AG04449 (cell line): ENCODE data around the gene MYPN.
"Not testable (repeated sequence)": the region's sequence is repeated elsewhere in the genome, so short reads cannot be mapped to it uniquely, and the experiment has no call there.

Experiments used
- CTCF ChIA-PET: fragments of 350-600 bp; formaldehyde crosslinking; extraction: SDS; loops from one replicate; lab custom pipeline; 2021; ENCODE audit warnings: antibody characterized with exemption; lab: Yijun Ruan, JAX
- POLR2A ChIA-PET: fragments of 400-600, 350-600 bp; formaldehyde crosslinking; extraction: SDS; loops from one replicate; lab custom pipeline; 2020; ENCODE audit warnings: antibody characterized with exemption, inconsistent platforms; lab: Yijun Ruan, JAX
- DNase-seq: peaks from one replicate; pipeline ENCODE4 v3.0.0-alpha.2; 2010; ENCODE audit warnings: low read depth, low spot score
- H3K4me3 ChIP-seq: 2 replicates; pipeline ENCODE4 v1.5.1; 2011; ENCODE audit warnings: low read depth, mild to moderate bottlenecking, control low read depth, low read length
- TF ChIP-seq, protein P1 (sequence below): IDR thresholded peaks from one replicate; pipeline ENCODE4 v1.5.1; 2011; ENCODE audit warnings: mild to moderate bottlenecking, moderate library complexity, low read length, control low read depth, inconsistent platforms; ENCODE audit not compliant: insufficient read depth; ENCODE audit errors: missing control alignments

MYPN gene

DNA sequence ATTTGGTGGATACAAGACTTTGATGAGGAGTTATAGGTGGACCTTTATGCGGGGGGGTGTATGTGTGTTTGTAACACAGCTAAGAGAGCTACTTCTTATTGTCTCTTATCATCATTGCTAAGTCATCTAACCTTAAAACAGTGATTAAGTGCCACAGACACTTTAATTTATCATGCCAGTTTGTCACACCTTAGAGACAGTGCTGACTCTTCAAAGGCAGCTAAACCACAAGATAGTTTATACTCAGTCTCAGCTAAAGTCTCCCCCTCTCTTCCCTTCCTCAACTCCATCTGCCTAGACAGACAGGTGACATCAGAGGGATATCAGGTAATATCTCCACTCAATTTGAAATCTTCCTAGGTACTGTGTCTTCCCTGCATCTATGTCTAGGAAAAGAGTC, 42.2 kb downstream of the MYPN start:
- TF ChIP-seq, protein P1, sequence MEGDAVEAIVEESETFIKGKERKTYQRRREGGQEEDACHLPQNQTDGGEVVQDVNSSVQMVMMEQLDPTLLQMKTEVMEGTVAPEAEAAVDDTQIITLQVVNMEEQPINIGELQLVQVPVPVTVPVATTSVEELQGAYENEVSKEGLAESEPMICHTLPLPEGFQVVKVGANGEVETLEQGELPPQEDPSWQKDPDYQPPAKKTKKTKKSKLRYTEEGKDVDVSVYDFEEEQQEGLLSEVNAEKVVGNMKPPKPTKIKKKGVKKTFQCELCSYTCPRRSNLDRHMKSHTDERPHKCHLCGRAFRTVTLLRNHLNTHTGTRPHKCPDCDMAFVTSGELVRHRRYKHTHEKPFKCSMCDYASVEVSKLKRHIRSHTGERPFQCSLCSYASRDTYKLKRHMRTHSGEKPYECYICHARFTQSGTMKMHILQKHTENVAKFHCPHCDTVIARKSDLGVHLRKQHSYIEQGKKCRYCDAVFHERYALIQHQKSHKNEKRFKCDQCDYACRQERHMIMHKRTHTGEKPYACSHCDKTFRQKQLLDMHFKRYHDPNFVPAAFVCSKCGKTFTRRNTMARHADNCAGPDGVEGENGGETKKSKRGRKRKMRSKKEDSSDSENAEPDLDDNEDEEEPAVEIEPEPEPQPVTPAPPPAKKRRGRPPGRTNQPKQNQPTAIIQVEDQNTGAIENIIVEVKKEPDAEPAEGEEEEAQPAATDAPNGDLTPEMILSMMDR = no peak
- ChIA-PET CTCF (interaction anchor here (1.0 to 10.9 kb wide), 6 partner anchors 9 to 80 kb away, joined by 3 to 347 read pairs (median 4); no protein-coding TSS in a partner anchor), POLR2A (no interaction called here)
- no peak overlapping the region for H3K4me3 ChIP-seq
- no peak for DNase-seq

DNA sequence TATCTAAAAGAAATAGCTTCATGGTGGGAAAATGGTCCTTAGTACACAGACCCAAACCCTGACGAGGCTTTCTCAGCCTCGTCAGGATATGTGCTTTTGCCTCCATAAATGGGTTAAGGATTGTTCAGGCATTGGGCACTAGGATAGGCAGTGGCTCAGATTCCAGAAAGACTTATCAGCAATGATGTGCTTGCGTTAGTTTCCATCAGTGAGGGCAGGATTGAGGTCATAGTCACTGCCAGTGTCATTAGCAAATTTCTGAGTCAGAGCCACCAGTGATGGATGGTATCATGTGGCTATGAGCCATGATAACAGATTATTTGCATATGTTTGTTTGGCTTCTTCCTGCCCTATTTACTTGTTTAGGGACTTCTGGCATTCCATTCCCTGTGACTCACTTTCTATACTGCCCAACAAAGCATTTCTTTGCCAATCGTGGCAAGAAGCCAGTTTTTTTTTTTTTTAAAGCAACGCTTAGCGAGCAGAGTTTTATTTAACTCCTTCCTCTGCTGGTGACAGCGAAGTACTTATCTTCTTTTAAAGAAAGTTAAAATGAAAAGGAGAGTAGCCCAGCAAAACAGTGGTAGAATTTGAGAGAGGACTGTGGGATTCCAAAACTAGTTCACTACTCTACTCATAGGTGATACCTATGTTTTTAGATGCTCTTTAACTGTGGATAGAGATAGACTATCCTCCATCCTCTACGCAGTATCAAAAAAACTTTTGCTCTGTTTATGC, 44.4 kb downstream of the MYPN start:
- DNase-seq = peak; percentile 97
- TF ChIP-seq, protein P1 = no peak
- POLR2A ChIA-PET = interaction anchor here (1.0 kb wide), 1 partner anchor 18 kb away, joined by 3 read pairs; no protein-coding TSS in a partner anchor
- CTCF ChIA-PET = interaction anchor here (0.8 to 10.9 kb wide), 14 partner anchors 7 to 299 kb away, joined by 3 to 347 read pairs (median 4); partner anchors contain the start of genes HERC4 and MYPN
- no peak overlapping the region for H3K4me3 ChIP-seq

DNA sequence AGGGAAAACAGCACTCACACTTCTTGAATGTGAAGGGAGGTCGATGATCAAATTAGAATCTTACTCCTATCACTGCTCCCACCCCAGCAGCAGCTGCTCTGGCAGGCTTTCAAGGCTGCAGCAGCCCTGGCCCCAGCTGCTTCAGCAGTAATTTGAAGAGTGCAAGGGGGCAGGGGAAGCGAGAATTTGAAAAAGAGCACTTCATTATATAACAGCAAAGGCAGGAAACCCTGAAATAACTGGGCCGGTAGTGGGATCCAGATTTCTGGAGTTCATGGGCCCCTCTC, 44.9 kb downstream of the MYPN start:
- H3K4me3 ChIP-seq = no peak overlapping the region
- TF ChIP-seq, protein P1 = no peak
- ChIA-PET CTCF (interaction anchor here (0.9 to 10.9 kb wide), 12 partner anchors 12 to 299 kb away, joined by 3 to 347 read pairs (median 12); partner anchors contain the start of genes HERC4 and MYPN), POLR2A (interaction anchor here (1.0 to 1.8 kb wide), 2 partner anchors 18 to 179 kb away, joined by 3 to 4 read pairs; partner anchors contain the start of gene PBLD)
- no peak for DNase-seq

DNA sequence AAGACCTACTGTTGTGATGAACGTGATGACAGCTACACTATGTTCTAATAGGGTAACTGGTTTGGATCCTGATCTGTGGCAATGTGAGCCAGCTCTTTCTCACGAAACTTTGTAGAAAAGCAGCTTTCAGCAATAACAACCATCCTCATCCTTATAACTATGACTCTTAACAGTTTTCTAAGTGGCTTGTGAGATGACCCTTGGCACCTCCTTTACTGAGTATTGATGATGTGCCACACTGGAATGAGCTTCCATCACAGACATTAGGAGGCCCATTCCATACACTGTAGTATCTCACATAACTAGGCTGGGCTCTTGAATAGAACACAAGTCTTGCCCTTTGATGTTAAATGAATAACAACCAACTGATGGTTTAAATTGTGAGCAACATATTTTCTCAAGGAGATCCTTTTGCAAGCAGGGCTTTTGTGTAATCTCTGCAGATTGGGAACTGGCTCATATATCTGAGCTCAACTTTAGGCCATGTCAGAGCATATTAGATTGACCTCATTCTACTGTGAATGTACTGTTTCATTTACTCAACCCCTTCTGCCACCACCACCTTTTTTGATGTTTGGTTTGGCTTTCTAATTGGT, 46.4 kb downstream of the MYPN start:
- POLR2A ChIA-PET = interaction anchor here (1.3 to 1.8 kb wide), 3 partner anchors 61 to 177 kb away, joined by 4 to 5 read pairs (median 4); partner anchors contain the start of gene PBLD

DNA sequence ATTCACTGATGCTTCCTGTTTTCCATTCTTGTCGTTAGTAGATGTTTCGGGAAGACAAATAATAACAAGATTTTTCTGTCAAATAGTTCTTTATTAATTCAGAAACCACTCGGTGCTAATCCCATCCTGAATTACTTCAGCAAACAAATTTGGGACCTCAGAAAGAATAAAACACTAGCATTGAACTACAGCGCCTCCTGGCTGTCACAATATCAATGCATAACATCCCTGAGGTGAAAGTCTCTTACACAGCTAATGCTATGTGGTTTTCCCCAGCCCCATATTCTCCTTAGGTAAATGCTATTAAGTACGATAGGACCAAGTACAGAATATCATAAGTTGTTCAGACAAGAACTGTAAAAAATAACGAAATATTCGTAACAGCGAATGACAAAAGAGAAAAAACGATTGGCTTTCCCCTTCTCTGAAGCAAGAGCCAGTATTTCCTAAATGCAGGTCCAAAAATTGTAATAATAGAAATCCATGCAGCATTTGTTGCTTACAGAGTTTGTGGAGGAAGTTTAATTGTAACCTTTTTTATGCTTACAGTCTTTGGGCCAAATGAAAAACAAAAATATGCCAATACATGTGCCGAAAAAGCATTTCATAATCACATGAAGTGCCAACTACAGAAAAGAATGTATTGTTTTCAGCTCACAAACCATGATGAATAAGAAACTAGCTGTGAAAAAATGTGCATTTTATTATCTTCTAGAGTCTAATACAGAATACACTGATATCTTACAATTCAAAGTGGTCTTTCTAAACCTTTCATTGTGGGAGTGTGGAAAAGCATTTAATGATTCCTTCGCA, 47.3 kb downstream of the MYPN start:
- DNase-seq = no peak
- no peak overlapping the region for H3K4me3 ChIP-seq
- POLR2A ChIA-PET = interaction anchor here (0.5 to 1.6 kb wide), 3 partner anchors 62 to 344 kb away, joined by 4 to 5 read pairs (median 4); no protein-coding TSS in a partner anchor
- TF ChIP-seq, protein P1 = peak; percentile 60
- CTCF ChIA-PET = interaction anchor here (0.6 to 10.9 kb wide), 51 partner anchors 10 to 302 kb away, joined by 3 to 347 read pairs (median 5); partner anchors contain the start of genes HERC4 and MYPN

More for the DNA sequence above, 46.4 kb downstream of the MYPN start:
- TF ChIP-seq, protein P1 = no peak
- DNase-seq = no peak
- no peak overlapping the region for H3K4me3 ChIP-seq
- CTCF ChIA-PET = interaction anchor here (0.5 to 10.9 kb wide), 55 partner anchors 9 to 742 kb away, joined by 3 to 347 read pairs (median 5); partner anchors contain the start of genes HERC4 and MYPN

DNA sequence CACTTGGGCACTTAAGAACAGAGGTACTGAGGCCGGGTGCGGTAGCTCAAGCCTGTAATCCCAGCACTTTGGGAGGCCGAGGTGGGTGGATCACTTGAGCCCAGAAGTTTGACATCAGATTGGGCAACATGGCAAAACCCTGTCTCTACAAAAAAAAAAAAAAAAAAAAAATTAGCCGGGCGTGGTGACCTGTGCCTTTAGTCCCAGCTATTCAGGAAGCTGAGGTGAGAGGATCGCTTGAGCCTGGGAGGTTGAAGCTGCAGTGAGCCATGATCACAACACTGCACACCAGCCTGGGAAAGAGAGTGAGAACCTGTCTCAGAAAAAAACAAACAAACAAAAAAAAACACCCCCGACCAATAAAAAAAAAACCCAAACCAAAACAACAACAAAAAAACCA, 48.2 kb downstream of the MYPN start:
- DNase-seq, H3K4me3 ChIP-seq, POLR2A ChIA-PET: not testable (repeated sequence)
- CTCF ChIA-PET = interaction anchor here (0.7 to 10.9 kb wide), 20 partner anchors 9 to 303 kb away, joined by 3 to 347 read pairs (median 11); partner anchors contain the start of gene HERC4
